HEK293T (cell line): ENCODE measurements around the gene HBS1L.

Experiments used
- ELF4 ChIP-seq: fragments of 450-650 bp; IDR thresholded peaks from 2 replicates; pipeline ENCODE4 v1.6.1; 2017; ENCODE audit warnings: antibody characterized with exemption
- FOXA1 ChIP-seq: fragments of 450-650 bp; IDR thresholded peaks from 2 replicates; pipeline ENCODE4 v1.6.1; 2016; ENCODE audit warnings: mild to moderate bottlenecking
- FOXK2 ChIP-seq: fragments of 450-650 bp; IDR thresholded peaks from 2 replicates; pipeline ENCODE4 v1.6.1; 2016; ENCODE audit warnings: mild to moderate bottlenecking
- FOXM1 ChIP-seq: fragments of 450-650 bp; IDR thresholded peaks from 2 replicates; pipeline ENCODE4 v1.6.1; 2017; ENCODE audit warnings: mild to moderate bottlenecking, borderline replicate concordance
- LEF1 ChIP-seq: fragments of 450-650 bp; IDR thresholded peaks from 2 replicates; pipeline ENCODE4 v1.6.1; 2017; ENCODE audit warnings: mild to moderate bottlenecking, borderline replicate concordance
- NFRKB ChIP-seq: fragments of 450-650 bp; IDR thresholded peaks from 2 replicates; pipeline ENCODE4 v1.6.1; 2016; ENCODE audit warnings: mild to moderate bottlenecking, moderate library complexity
- SP1 ChIP-seq: fragments of 450-650 bp; IDR thresholded peaks from 2 replicates; pipeline ENCODE4 v1.6.1; 2017
- SUZ12 ChIP-seq: fragments of 450-650 bp; IDR thresholded peaks from 2 replicates; pipeline ENCODE4 v1.6.1; 2016; ENCODE audit warnings: mild to moderate bottlenecking
- TARDBP ChIP-seq: fragments of 450-650 bp; IDR thresholded peaks from 2 replicates; pipeline ENCODE4 v1.6.1; 2016
- ZNF384 ChIP-seq: fragments of 450-650 bp; IDR thresholded peaks from 2 replicates; pipeline ENCODE4 v1.6.1; 2016

DNA sequence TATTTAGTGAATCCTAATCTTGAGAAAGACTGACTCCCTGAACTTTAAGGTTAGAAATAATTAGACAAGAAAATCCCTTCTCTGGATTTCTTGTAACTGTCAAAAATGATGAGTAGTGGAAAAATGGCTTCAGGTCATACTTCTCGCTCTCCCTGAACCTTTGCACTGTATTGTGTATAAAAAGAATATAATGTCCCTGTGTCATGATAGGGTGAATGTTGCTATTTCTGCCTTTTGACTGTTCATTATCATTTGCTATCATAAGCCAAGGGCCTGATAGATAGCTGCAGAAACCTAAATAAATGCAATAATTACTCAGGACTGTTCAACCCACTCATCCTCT lies 144.1 kb downstream of the HBS1L start:
- TF ChIP-seq SP1 (no peak), SUZ12 (no peak), NFRKB (no peak), ZNF384 (no peak), ELF4 (no peak), FOXM1 (no peak), FOXA1 (no peak), TARDBP (no peak), FOXK2 (no peak), LEF1 (no peak)
